ENCODE data around the gene OSBP2.

OSBP2 gene

DNA sequence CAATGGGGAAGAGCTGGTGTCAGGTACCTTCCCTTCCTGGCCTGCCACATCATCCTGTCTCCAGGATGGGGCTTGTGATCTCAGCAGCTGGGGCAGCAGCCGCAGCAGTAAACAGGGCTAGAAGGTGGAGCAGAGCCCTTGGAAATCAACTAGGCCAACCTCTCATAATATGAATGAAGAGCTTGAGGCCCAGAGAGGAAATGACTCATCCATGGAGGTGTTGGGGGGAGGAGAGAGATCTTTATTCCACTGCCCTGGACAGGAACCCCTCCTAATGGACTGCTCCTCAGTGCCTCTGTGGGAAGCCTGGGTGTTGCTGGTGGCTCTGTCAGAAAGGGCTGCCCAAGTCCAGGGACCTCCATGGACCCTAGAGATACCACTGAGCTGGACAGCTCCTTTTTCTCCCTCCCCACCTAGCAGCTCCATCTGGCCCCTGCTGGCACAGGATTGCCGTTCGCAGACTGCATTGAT lies 111.8 kb downstream of the OSBP2 start:
- DNase-seq (ENCODE audit: low read depth, low spot score) = no peak

DNA sequence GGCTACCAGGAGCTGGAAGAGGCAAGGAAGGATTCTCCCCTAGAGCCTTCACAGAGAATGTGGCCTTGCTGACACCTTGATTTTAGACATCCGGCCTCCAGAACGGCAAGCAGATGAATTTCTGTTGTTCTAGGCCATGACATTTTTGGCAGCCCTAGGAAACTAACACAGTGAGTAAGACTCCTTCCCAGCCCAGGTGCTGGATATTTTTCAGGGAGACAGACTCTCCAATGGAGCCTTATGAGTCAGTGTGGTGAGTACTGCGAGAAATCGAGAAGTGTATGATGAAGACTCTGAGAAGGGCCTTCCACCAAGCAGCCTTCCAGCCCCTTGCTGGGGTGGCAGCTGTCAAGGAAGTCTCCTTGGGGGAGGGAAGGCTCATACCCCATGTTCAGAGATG lies 114.4 kb downstream of the OSBP2 start:
- DNase-seq (ENCODE audit: low read depth, low spot score) = no peak

DNA sequence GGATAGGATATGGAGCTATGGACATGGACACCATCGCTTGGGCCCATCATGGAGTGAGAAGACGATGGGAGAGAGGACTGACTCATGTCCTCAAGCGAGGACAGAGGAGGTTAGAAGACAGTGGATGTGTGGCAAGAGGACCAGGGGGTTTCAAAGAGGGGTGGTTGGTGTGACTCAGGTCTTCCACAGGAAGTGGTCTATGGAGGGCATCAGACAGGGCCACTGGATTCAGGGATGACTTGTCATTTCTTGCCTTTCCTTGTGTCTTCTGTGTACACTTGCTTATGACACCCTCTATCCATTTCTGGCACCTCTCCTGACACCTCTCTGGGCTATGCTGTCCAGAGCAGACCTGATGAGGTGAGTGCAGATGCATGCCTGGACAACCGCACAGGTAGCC lies 115.4 kb downstream of the OSBP2 start:
- no peak for DNase-seq (ENCODE audit: low read depth, low spot score)

DNA sequence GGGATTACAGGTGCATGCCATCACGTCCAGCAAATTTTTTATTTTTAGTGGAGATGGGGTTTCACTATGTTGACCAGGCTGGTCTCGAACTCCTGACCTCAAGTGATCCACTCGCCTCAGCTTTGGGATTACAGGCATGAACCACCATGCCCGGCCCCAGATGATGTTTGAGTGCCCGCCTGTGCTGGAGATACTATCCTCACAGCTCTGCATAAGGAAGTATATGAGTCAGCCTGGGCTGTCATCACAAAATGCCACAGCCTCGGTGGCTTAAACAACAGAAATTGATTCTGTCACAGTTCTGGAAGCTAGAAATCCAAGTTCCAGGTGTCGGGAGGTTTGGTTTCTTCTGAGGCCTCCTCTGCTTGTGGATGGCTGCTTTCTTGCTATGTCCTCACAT lies 119.3 kb downstream of the OSBP2 start:
- no peak for DNase-seq (ENCODE audit: low read depth, low spot score)

DNA sequence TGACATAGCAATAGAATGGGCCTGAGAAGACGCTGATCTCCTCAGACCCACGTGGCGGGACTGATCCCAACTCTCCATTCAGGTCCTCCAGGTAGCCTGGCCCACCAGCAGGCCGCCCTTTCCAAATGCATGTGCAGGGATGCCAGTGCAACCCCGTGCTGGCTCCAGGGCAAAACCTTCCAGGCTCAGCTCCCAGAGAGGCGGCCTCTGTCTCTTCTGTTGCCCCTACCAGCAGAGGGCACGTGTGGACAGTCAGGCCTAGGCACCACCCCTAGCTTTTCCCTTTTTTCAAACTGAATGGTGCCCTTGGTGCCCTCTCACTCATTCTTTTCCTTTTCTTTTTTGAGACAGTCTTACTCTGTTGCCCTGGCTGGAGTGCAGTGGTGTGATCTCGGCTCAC lies 121.7 kb downstream of the OSBP2 start:
- DNase-seq (ENCODE audit: low read depth, low spot score) = no peak

DNA sequence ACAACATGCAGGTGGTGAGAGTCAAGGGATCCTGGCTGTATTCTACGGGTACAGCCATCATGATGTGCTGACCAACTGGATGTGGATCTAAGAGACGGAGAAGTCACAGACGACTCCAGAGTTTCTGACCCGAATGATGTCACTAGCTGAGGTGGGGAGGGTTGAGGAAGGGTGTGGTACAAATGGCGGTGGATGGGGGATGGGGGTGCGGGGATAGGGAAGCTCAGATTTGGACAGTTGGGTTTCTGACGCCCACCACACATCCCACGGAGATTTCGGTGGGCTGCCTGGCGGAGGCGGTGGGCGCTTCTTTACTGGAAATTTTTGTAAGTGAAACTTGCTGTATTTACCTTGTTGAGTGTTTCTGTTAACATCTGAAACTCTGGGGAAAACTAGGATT lies 126.7 kb downstream of the OSBP2 start:
- no peak for DNase-seq (ENCODE audit: low read depth, low spot score)

DNA sequence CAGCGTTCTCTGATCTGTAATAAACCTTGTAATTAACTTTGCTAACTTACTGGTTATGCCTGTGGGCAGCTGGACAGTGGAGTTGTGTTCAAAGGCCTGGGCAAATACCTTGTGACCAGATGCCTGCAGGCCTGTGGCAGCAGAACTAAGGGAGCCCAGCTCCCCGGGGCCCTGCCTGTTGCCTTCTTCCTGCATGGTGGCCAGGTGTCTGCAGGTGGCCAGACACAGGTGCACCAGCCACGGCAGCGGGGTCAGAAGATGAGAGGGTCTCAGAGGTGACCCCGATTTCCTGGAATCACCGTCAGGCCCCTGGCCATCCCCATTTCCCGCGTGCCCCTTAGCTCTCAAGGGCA lies 127.2 kb downstream of the OSBP2 start:
- no peak for DNase-seq (ENCODE audit: low read depth, low spot score)

DNA sequence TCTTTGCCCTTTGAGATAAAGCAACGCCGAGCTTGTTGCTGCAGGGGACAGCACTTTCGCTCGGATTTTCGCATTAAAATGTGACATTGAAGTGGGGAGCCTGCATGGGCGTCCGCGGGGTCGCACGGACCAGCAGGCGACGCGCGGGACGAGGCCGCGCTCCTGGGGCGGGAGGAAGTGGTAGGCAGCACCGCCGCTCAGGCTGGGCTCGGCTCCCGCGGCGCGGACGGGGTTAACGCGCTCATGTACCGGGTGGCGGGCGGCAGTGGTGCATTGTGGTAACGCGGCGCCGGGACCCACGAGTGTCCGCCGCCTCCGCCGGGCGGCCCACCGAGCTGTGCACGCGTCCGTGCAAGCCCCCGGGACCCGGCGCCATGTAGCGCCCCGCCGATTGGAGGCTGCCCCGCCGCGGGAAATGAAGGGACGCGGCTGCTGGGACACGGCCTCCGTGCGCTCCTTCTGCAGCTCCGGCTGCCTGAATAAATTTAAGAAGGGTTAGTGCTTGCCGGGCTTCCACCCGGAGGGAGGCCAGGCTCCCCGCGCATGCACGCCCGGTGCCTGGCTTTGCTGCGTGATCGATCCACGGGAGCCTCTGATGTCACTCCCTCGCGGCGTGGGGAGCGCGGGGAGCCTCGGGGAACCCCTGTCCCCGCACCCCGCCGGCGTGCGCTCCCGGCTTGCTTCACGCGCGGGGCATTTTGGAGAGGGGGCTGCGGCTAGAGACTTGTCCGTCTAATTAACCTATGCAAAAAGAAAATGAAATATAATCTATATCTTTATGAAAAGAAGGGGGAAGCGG lies 127.7 kb downstream of the OSBP2 start:
- DNase-seq (ENCODE audit: low read depth, low spot score) = no peak

DNA sequence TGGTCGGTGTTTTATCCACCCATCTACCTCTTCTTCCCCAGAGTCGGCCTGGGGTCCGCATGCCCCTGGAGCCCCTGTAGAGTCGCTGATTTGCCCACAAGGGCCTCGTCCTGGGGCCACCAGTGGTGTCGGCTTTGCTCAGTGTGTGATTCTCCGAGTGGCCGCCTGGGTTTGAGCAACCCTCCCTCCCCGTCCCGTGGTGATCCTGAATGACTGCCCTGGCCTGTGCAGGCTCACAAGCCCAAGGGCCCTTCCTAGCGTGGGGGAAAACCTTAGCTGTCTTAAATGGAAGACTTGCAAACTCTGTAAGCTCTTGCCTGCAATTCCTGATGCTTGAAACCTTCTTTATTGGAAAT lies 128.3 kb downstream of the OSBP2 start:
- DNase-seq (ENCODE audit: low read depth, low spot score) = no peak

DNA sequence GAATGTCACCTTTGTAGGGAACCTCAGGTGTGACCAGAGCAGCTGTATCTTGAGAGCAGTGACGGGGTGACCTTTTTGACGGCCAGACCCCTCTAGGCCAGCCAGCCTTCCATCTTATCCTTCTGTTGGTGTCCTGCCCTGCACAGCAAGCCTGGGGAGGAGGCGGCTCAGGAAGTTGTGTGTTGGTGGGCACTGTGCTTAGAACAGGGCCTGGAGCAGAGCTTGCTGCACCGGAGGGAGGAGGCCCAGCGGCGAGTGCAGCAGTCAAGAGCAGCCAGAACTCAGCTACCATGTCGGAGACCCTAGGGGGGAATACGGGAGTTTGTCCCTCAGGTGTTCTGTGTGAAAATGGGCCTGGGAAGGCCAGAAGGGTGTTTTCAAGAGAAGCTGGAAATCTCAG lies 129.4 kb downstream of the OSBP2 start:
- DNase-seq (ENCODE audit: low read depth, low spot score) = no peak

DNA sequence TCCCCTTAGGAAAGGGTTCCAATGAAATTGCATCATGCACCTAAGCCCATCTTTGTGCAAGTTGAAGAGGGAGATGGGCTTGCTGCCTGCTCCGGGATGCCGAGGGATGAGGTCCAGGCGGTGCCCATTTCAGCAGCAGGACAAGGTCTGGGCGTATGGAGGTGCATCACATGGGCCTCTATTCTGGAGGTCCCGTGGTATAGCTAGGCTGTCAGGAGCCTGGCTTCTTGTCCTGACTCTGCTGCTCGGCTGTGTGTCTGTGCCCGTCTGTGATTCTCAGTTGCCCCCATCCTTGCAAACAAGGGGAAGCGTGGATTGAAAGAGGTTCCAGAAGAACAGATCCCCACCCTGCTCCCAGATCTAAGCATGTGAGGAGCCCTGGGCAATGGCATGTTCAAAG lies 130.0 kb downstream of the OSBP2 start:
- DNase-seq (ENCODE audit: low read depth, low spot score) = no peak

DNA sequence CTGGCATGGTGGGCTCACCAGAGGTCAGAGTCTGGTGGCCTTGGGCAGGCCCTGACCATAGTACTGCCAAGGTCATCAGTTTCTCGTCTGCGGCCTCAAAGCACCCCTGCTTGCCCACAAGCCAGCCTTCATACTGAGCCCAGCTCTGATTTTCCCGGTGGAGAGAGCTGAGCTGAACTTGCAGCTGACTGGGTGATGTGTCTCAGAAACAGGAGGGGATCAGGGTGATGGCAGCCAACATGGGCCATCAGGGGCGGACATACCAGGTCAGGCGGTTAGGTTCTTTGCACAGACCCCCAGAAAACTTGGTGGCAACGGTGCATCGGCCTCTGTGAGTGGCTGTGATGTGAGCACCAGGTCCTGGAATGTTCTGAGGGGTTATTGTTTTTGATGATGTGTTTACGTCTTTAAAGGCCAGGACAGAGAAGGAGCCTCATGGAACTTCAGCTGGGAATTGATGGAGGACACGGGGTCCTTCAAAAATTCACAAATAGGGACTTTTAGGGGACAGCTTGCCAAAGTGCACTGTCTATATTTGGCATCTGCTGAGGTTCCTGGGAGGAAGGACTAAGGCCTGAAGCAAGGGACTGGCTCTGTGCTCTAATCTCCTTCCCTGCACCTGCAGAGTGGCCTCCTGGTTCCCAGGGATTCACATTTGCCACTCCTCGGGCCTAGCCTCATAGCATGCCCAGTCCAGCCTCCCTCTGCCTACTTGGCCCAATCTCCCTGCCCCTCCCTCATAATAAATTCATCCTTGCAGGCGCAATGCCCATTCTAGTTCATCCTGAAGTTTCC lies 131.2 kb downstream of the OSBP2 start:
- DNase-seq (ENCODE audit: low read depth, low spot score) = no peak

DNA sequence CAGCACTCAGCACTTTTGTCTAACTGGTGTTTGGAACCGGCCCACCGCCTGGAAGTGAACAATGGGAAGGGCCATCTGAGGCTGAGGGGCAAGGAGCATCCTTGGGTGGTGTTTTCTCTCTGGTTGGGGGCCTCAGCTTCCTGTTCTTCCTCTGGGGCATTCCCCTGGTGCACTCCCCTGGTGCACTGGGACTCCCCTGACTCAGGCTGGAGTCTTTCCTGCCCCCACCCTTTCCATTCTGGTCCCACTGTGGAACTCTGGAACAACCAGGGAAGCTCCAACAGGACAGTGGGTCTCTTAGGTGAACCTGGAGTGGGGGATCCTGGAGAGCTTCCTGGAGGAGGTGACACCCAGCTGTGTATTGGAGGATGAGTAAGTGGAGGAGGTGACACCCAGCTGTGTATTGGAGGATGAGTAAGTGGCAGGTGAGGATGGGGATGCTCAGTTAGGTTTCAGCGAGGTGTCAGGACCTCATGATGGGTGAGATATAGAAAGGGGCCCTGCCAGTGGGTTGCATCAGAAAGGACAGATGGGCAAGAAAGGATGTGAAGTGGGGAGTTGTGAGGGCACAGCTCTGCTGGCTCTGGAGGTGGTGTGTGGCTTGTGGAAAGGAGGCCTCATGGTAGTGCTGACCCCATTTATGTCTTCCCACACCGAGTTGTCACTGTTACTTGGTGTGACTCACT lies 132.1 kb downstream of the OSBP2 start:
- DNase-seq (ENCODE audit: low read depth, low spot score) = no peak

DNA sequence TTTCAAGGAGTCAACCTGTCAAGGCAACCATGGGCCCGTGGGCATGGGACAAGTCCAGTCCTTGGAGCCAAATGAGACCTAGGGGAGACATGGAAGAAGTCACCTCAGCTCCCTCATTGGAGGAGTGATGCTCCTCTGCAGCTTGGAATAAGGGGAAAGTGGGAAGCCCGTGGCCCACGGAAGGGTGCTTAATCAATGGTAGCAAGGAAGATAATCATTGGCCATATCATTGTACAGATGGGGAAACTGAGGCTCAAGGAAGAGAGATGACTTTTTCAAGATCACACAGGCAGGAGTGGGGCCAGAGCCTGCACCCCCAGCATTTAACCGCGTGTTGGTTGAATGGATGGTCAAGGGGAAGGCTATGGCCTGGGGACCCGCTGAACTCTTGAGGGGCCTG lies 133.0 kb downstream of the OSBP2 start:
- no peak for DNase-seq (ENCODE audit: low read depth, low spot score)

DNA sequence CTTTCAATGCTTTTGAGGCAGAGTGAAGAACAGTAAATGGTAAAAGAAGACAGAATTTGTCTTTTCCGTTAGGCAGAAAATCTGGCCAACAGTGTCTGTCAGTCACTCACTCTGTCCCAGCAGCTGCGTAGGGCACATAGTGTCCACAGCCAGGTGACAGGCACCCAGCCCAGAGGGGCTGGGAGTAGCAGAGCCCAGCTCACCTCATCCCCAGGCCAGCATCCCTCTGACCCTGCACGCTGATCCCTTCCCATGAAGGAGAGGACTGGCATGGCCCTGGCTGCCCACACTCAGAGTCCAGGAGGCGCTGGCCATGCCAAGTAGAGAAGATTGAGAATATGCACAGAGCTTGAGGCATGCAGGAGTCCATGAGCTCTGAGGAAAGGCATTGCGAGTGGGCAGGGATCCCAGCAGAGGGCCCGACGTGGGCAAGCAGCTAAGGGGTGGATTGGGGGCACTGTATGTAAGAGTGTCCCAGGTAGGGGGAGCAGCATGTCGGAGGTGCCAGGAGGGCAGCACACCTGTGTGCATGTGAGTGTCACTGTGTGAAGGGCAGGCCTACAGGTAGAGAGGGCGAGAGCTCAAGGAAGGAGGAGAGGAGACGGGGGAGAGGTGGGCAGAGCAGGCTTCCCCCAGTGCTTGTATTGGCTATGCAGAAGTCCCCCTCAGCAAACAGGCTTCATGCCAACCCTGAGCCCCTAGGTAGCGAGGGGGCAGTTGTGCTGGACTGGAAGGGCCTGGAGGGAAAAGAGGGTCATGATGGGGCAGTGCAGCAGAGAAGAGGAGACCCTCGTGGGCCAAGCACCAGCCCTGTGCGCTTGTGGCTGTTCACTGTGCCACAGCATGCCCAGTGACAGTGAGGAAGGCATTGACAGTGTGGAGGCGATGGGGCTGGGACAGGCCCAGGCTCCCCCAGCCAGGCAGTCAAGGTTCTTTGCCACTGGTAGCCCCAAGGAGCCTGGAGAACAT lies 133.8 kb downstream of the OSBP2 start:
- no peak for DNase-seq (ENCODE audit: low read depth, low spot score)

DNA sequence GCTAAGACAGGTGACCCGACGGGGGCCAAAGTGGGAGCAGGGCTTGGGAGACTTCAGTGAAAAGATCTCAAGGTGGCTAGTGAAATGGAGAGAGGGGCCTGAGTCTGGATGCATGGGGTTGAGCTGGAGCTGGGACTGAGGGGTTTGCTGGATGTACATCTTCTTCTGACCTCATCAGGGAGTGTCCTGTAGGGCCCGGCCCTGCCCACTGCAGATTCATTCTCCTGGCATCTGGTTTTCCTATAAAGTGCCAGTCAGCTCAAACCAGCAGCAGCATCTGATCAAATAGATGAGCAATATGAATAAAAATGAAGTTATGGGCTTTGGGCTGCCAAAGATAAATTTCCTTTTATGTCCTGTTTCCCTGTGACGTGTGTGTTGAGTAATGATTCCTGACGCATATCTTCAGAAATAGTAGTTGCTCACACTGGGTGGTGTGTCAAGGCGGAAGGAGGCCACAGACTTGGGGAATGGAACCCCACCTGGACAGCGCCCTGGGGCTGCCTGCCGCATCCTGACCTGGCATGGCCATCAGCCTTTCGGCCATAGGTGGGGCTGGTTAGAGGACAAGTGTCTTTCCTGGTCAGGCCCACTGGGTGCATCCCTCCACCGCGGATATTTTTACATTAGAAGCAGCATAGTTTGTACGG lies 135.4 kb downstream of the OSBP2 start:
- DNase-seq (ENCODE audit: low read depth, low spot score) = no peak

DNA sequence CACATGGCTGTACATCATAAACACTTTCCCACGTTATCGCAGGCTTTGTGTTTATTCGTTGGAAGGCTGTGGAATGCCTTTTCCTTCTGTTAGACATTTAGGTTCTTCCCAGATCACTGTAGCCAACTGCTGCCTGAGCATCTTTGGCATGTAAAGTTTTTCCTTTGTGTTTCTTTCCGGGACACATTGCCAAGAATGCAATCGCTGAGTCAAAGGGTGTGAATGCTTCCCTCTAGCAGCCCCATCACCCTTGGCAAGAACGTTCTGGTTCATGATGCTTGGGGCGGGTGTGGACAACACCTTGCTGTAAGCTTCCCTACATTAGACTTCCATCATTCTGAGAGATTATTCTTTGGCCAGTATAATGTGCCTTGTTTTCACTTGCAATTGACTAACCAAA lies 136.2 kb downstream of the OSBP2 start:
- no peak for DNase-seq (ENCODE audit: low read depth, low spot score)

DNA sequence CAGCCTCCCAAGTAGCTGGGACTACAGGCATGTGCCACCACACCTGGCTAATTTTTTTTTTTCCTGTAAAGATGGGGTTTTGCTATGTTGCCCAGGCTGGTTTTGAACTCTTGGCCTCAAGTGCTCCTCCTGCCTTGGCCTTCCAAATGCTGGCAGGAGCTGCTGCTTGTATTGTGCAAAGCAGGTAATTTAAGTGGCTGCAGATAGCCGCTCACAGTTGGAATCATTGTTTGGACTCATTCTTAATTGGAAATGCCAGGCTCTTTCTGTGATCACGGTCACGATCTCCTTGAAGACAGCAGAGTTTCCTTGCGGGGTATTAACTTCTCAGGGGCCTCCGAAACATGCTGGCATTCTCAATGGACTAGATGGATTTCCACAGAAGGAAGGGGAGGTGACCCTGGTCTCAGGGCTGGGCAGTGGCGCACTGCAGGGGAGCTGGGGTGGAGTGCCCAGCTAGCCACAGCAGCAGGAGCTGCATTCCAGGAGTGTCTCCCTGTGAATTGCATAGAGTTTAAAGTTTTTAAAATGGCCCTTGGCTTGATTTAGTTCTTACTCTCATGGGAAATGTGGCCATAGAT lies 137.8 kb downstream of the OSBP2 start:
- DNase-seq (ENCODE audit: low read depth, low spot score) = no peak

DNA sequence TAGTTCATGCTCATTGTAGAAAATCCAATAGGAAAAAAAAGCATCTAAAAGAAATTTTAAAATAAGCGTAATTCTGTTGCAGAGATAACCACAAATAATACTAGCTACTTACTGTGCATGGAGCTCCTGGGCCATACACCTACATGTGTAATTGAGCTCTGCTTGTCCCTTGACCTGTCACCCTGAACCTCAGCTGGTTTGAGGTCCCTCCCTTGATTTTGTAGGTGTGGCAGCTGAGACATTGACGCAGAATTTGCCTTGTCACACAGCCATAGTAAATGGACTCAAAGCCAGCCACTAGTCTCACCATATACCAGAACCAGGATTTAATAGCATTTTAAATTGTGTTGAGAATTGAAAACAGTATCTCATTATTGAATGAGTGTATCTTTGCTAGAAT lies 138.6 kb downstream of the OSBP2 start:
- DNase-seq (ENCODE audit: low read depth, low spot score) = no peak

DNA sequence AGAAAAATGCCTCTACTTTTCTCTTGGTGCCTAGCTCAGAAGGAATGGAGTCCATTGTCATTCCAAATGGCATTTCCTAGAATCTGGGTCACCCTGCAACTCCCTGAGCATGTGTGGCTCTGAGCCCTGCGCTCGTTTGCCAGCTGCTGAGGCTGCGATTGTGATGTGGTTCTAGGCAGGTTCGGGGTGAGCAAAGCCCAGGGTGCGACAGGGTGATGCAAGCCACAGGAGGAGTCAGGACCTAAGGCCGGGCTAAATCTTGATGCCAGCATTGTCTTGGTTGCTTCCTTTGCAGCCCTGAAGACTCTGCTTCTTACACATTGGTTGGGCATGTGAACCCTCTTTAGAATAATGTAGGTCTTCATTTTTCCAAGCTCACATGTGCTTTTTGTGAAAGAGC lies 142.9 kb downstream of the OSBP2 start:
- no peak for DNase-seq (ENCODE audit: low read depth, low spot score)

DNA sequence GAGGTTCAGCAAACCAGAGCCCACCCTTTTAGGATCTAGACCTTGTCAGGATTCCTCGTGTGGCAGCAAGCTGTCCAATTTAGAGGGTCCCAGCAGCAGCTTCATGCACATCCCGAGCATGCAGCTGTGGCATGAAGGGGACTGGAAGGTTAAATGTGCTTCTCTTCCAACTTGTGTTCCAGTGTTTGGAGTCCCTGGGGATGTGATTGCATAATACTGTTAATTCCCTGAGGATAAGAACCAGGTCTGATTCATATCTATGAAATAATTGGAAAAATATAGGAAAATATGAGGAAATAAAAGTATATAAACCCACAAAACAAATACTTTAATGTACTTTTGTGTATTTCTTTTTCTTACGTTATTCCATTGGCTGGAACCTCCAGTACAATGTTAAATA lies 143.4 kb downstream of the OSBP2 start:
- no peak for DNase-seq (ENCODE audit: low read depth, low spot score)
